ENCODE data around the gene OR4M1.
"Not testable (repeated sequence)": the region's sequence is repeated elsewhere in the genome, so short reads cannot be mapped to it uniquely, and the experiment has no call there.

The OR4M1 gene, protein sequence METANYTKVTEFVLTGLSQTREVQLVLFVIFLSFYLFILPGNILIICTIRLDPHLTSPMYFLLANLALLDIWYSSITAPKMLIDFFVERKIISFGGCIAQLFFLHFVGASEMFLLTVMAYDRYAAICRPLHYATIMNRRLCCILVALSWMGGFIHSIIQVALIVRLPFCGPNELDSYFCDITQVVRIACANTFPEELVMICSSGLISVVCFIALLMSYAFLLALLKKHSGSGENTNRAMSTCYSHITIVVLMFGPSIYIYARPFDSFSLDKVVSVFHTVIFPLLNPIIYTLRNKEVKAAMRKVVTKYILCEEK

DNA sequence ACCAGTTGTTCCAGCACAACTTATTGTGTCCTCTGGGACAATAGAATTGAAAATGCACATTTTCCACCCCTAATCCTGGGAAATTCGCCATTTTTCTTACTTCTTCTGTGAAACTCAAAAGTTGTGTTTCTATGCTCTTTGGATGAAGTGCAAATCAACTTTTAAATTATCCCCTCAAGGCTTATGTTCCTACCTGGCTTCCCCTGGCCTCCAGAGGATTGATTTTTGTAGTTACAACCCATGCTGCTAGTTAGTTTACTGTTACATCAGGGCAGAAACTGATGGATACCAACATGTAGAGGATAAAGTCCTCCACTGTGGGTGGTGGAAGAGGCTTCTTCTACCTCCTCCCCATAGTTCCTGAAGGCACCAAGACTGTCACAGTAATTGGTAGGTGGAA lies at the start of gene OR4M1:
OR4M1 (plus strand) TSS at position 301 of the 400 bp plus-strand sequence. CDS start 6,819 bp downstream, outside the sequence.
- H3K36me3 ChIP-seq (ENCODE audit: insufficient read depth, low read length); H3K4me1 ChIP-seq (ENCODE audit: insufficient read depth, low read length, severe bottlenecking); H2AFZ ChIP-seq (ENCODE audit: low read length); H3K79me2 ChIP-seq (ENCODE audit: insufficient read depth, low read length); H3F3A ChIP-seq (ENCODE audit: insufficient read depth, low read length); H3K4me2 ChIP-seq (ENCODE audit: low read length); H3K9ac ChIP-seq (ENCODE audit: low read length); H4K20me1 ChIP-seq (ENCODE audit: insufficient read depth, low read length); H3K27ac ChIP-seq (ENCODE audit: low read depth, low read length, poor library complexity, severe bottlenecking); H3K4me3 ChIP-seq (ENCODE audit: low read depth, low read length, poor library complexity, severe bottlenecking); H3K9me3 ChIP-seq (ENCODE audit: low read length); H3K9me2 ChIP-seq (ENCODE audit: low read depth, low read length); H3K27me3 ChIP-seq (ENCODE audit: insufficient read depth, low read length): not testable (repeated sequence)

DNA sequence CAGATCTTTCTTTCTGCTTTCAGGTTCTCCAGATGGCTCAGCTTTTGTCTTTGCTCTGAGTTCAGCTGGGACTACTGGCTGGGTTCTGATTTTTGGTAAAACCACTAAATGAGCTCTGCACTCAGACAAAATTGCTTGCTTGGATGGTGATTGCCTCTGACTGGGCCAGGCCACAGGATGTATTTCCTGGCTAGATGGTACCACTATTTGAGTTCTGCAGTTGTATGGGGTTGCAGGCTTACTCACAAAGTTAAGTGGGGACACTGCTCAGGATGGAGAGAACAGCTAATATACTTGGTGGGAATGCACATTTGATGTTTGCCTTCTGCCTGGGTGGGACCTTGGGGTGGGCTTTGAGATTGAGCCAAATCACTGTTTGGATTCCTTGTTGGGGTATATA lies 43.9 kb upstream of the OR4M1 start:
- H3K27me3 ChIP-seq (ENCODE audit: insufficient read depth, low read length) = no peaks in the 10 kb centered on the region
- no peaks in the 10 kb centered on the region for H3K79me2 ChIP-seq (ENCODE audit: insufficient read depth, low read length)
- no peaks in the 10 kb centered on the region for H3F3A ChIP-seq (ENCODE audit: insufficient read depth, low read length)
- H3K9me3 ChIP-seq (ENCODE audit: low read length) = no peaks in the 10 kb centered on the region
- H3K4me1 ChIP-seq (ENCODE audit: insufficient read depth, low read length, severe bottlenecking) = no peaks in the 10 kb centered on the region
- no peak overlapping the region for H3K27ac ChIP-seq (ENCODE audit: low read depth, low read length, poor library complexity, severe bottlenecking)
- no peak overlapping the region for H3K4me2 ChIP-seq (ENCODE audit: low read length)
- no peak overlapping the region for H2AFZ ChIP-seq (ENCODE audit: low read length)
- H3K9ac ChIP-seq (ENCODE audit: low read length) = no peak overlapping the region
- TF ChIP-seq EZH2 (IDR thresholded peaks at IDR 0.05; ENCODE audit: borderline replicate concordance, low read length) = no peak
- no peak for TF ChIP-seq CTCF (IDR thresholded peaks at IDR 0.05; ENCODE audit: low read length)
- H3K36me3 ChIP-seq (ENCODE audit: insufficient read depth, low read length) = no peaks in the 10 kb centered on the region
- no peak overlapping the region for H3K4me3 ChIP-seq (ENCODE audit: low read depth, low read length, poor library complexity, severe bottlenecking)
- no peaks in the 10 kb centered on the region for H3K9me2 ChIP-seq (ENCODE audit: low read depth, low read length)
- no peaks in the 10 kb centered on the region for H4K20me1 ChIP-seq (ENCODE audit: insufficient read depth, low read length)

DNA sequence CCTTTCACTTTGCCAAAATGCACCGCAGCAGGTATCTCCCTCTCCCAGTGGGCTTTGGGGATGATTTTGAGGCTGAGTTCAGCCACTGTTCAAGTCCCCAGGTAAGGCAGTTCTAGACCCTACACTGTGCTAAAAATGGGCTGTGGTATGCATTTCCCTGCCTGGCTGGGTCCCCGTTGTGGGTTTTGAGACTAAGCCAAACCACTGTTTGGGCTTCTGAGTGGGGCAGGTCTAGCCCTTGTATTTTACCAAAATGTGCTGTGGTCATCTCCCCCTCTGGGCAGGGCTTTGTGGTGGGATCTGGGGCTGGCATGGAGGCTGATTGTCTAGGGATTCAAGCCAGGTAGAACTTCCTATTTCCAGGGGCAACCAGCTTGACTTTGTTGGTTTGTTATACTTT lies 43.5 kb upstream of the OR4M1 start:
- H4K20me1 ChIP-seq (ENCODE audit: insufficient read depth, low read length) = no peaks in the 10 kb centered on the region
- TF ChIP-seq EZH2 (IDR thresholded peaks at IDR 0.05; ENCODE audit: borderline replicate concordance, low read length) (no peak), CTCF (IDR thresholded peaks at IDR 0.05; ENCODE audit: low read length) (no peak)
- H3K9ac ChIP-seq (ENCODE audit: low read length) = no peak overlapping the region
- H3K27me3 ChIP-seq (ENCODE audit: insufficient read depth, low read length) = no peaks in the 10 kb centered on the region
- H2AFZ ChIP-seq (ENCODE audit: low read length) = no peak overlapping the region
- H3F3A ChIP-seq (ENCODE audit: insufficient read depth, low read length) = no peaks in the 10 kb centered on the region
- H3K27ac ChIP-seq (ENCODE audit: low read depth, low read length, poor library complexity, severe bottlenecking) = no peak overlapping the region
- H3K79me2 ChIP-seq (ENCODE audit: insufficient read depth, low read length) = no peaks in the 10 kb centered on the region
- no peak overlapping the region for H3K4me2 ChIP-seq (ENCODE audit: low read length)
- H3K4me1 ChIP-seq (ENCODE audit: insufficient read depth, low read length, severe bottlenecking) = no peaks in the 10 kb centered on the region
- no peaks in the 10 kb centered on the region for H3K9me3 ChIP-seq (ENCODE audit: low read length)
- H3K4me3 ChIP-seq (ENCODE audit: low read depth, low read length, poor library complexity, severe bottlenecking) = no peak overlapping the region
- H3K36me3 ChIP-seq (ENCODE audit: insufficient read depth, low read length) = no peaks in the 10 kb centered on the region
- H3K9me2 ChIP-seq (ENCODE audit: low read depth, low read length) = no peaks in the 10 kb centered on the region

DNA sequence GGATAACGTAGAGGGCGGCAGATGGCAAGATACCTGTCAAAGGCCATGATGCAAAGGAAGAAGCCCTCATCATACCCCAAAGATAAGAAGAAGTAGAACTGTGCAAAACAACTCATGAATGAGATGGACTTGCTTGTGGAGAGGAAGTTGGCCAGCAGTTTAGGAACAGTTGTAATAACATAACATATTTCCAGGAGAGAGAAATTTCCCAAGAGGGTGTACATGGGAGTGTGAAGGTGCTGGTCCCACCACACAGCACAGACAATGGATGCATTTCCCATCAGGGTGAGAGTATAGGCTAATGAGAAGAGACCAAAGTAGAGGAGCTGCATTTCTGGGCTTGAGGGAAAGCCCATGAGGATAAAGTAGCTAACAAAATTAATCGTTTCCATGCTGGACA lies 39.4 kb upstream of the OR4M1 start:
- H3K4me2 ChIP-seq (ENCODE audit: low read length); H3K9me2 ChIP-seq (ENCODE audit: low read depth, low read length); H3K9ac ChIP-seq (ENCODE audit: low read length); H4K20me1 ChIP-seq (ENCODE audit: insufficient read depth, low read length); H3K79me2 ChIP-seq (ENCODE audit: insufficient read depth, low read length); H3K9me3 ChIP-seq (ENCODE audit: low read length); H3F3A ChIP-seq (ENCODE audit: insufficient read depth, low read length); H3K27me3 ChIP-seq (ENCODE audit: insufficient read depth, low read length); H3K36me3 ChIP-seq (ENCODE audit: insufficient read depth, low read length); H3K4me3 ChIP-seq (ENCODE audit: low read depth, low read length, poor library complexity, severe bottlenecking); H3K4me1 ChIP-seq (ENCODE audit: insufficient read depth, low read length, severe bottlenecking); H3K27ac ChIP-seq (ENCODE audit: low read depth, low read length, poor library complexity, severe bottlenecking); H2AFZ ChIP-seq (ENCODE audit: low read length): not testable (repeated sequence)
